Chondrocyte (in vitro differentiated cells): ENCODE data around the gene KAZN. TPM values are rescaled to one million over a fixed set of nuclear protein-coding genes. Genes with fewer than 3 reads are reported as not detected.

Experiments
- DNase-seq: peaks from one replicate; pipeline ENCODE4 v3.0.0; 2021; ENCODE audit warnings: mixed read lengths, low spot score
- H3K27ac Mint-ChIP-seq: one replicate; pipeline ENCODE4 v1.8.0; 2021; ENCODE audit warnings: mild to moderate bottlenecking, moderate library complexity, mixed read lengths; ENCODE audit not compliant: unreplicated experiment
- H3K27me3 Mint-ChIP-seq: 2 replicates; pipeline ENCODE4 v1.8.0; 2021; ENCODE audit warnings: low read depth, mixed read lengths
- H3K36me3 Mint-ChIP-seq: 2 replicates; pipeline ENCODE4 v1.8.0; 2021; ENCODE audit warnings: low read depth, mixed read lengths
- H3K4me1 Mint-ChIP-seq: 2 replicates; pipeline ENCODE4 v1.8.0; 2021; ENCODE audit warnings: low read depth, mild to moderate bottlenecking, mixed read lengths
- H3K4me3 Mint-ChIP-seq: one replicate; pipeline ENCODE4 v1.8.0; 2021; ENCODE audit warnings: mild to moderate bottlenecking, moderate library complexity, mixed read lengths; ENCODE audit not compliant: unreplicated experiment
- H3K9me3 Mint-ChIP-seq: 2 replicates; pipeline ENCODE4 v1.8.0; 2021; ENCODE audit warnings: low read depth, mixed read lengths
- total RNA-seq: library from RNA; stranded (reverse); gene quantifications from 3 replicates; pipeline ENCODE4 v1.2.1, GENCODE V29; 2021
- TF ChIP-seq, protein P1 (sequence below): fragments of 200-600 bp; sonication (generic); IDR thresholded peaks from 2 replicates; pipeline ENCODE4 v1.5.0; 2021; ENCODE audit warnings: antibody characterized with exemption, mild to moderate bottlenecking, moderate library complexity

Gene KAZN
- total RNA-seq, 1 donor from 2014 or later = 29.6 TPM

DNA sequence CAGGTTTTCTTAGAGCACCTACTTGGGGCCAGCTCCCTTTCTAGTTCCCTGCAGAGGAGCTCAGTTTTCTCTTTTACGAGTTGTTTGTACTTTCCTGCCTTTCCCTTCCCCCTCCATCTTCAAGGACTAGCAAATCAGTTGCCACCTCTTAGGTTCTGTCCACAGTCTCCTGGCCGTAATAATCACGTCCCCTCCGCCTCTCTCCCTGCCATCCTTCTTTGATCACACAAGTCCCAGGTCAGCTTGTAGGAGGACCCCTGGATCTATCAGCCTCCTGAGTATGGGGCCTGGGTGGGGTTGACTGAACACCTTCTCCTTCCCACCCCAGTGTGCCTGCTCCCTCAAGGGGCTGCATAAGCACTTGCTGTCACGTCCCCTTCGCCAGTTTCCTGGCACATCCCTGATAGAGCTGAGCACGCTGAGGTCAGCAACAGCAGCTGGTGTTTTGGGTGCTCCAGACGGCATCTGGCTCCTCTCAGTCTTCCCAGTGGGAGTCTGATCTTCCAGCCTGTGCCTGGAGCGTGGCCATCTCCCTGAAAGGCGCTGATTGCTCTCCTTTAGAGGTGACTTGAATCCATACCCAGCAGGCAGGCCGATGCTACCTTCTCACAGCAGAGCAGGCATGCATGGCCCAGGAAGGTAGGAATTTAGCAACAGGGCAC, 338.9 kb downstream of the KAZN start:
- Mint-ChIP-seq H3K27ac (no peak overlapping the region), H3K4me1 (peaks cover 35% of the 10 kb centered on the region), H3K9me3 (no peaks in the 10 kb centered on the region), H3K36me3 (no peaks in the 10 kb centered on the region), H3K27me3 (no peaks in the 10 kb centered on the region), H3K4me3 (no peak overlapping the region)
- TF ChIP-seq, protein P1, sequence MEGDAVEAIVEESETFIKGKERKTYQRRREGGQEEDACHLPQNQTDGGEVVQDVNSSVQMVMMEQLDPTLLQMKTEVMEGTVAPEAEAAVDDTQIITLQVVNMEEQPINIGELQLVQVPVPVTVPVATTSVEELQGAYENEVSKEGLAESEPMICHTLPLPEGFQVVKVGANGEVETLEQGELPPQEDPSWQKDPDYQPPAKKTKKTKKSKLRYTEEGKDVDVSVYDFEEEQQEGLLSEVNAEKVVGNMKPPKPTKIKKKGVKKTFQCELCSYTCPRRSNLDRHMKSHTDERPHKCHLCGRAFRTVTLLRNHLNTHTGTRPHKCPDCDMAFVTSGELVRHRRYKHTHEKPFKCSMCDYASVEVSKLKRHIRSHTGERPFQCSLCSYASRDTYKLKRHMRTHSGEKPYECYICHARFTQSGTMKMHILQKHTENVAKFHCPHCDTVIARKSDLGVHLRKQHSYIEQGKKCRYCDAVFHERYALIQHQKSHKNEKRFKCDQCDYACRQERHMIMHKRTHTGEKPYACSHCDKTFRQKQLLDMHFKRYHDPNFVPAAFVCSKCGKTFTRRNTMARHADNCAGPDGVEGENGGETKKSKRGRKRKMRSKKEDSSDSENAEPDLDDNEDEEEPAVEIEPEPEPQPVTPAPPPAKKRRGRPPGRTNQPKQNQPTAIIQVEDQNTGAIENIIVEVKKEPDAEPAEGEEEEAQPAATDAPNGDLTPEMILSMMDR = no peak
- DNase-seq = peak; percentile 80

DNA sequence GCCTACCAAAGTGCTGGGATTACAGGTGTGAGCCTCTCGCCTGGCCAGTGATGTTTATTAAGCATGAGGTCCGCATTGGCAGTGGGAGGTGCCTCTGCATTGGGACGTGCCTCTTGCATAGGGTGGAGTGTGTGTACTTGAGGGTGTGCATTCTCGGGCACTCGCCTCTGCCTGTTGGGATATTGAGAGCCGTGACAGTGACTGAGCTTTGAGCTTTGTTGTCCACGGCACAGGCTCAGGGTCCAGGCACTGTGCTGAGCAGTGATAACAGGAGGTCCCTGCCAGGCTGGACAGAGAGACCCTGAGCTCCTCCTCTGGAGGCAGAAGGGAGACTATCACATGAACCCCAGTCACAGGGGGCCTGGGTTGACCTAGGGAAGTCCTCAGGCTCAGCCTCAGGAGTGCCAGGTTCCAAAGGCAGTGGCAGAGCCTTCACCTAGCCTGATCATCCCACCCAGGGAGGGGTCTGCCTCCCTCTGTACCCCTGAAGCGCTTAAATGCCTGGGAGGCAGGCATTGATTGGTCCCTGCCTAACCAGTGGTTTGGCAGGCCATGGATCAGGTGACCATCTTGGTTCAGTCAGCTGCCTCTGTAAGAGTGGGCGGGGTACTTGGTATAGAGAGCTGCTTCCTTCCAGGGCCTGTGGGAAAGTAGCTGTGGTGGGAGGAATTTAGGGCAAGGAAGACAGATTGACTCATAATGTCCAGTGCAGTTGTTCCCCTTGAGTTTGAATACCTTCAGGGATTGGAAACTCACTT, 341.2 kb downstream of the KAZN start:
- TF ChIP-seq, protein P1 = no peak
- H3K4me3 Mint-ChIP-seq = no peak overlapping the region
- no peaks in the 10 kb centered on the region for H3K9me3 Mint-ChIP-seq
- peak overlapping the region; percentile 81 for H3K27ac Mint-ChIP-seq
- no peaks in the 10 kb centered on the region for H3K27me3 Mint-ChIP-seq
- DNase-seq = peak; percentile 68
- no peaks in the 10 kb centered on the region for H3K36me3 Mint-ChIP-seq
- peaks cover 58% of the 10 kb centered on the region for H3K4me1 Mint-ChIP-seq

DNA sequence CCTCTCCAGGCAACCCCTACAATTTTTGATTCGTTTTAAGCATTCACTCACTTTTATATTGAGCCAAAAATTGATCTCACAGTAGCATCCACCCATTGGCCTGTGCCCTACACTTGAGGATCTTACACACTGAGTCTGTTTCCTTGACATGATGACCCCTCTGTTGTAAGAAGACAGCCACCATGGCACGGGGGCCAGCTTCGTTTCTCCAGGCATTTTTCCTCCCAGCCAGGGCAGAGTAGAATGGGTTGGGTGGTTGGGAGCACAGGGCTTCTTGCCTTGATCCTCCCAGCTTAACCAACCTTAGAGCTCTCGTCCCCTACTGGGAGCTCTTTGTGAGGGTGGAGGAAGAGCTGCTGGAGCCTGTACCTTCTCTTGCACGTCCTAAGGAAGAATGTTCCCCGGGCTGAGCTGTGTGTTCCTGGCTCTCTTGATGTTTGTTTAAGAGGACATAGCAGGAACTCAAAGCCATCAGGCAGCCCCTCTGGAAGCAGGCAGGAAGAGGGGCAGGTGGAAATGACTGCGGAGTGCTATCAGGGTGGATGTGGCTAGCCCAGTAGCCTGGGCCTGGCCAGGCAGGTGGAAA, 341.9 kb downstream of the KAZN start:
- H3K36me3 Mint-ChIP-seq = no peaks in the 10 kb centered on the region
- H3K4me1 Mint-ChIP-seq = peaks cover 63% of the 10 kb centered on the region
- H3K9me3 Mint-ChIP-seq = no peaks in the 10 kb centered on the region
- TF ChIP-seq, protein P1 = no peak
- peak overlapping the region; percentile 81 for H3K27ac Mint-ChIP-seq
- no peak for DNase-seq
- H3K4me3 Mint-ChIP-seq = no peak overlapping the region
- no peaks in the 10 kb centered on the region for H3K27me3 Mint-ChIP-seq

DNA sequence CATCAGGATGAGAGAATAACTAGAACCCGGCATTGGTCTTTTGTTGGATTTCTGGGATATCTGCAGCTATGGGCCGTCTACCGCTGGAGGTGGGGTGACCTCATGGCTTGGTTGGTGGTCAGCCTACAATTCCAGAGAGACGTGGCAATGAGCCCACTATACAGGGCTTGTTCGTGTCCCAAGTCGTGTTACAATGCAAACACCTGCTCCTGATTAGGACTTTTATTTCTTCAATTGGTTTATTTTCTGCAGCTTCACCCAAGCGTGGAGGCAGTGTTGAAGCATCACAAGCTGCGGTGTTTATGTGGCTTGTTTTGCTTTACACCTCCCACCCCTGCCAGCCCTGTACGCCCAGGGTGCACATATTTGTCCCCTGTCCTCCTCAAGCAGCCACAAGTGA, 343.4 kb downstream of the KAZN start:
- Mint-ChIP-seq H3K27me3 (no peaks in the 10 kb centered on the region), H3K27ac (peak overlapping the region; percentile 93), H3K4me1 (peaks cover 75% of the 10 kb centered on the region), H3K9me3 (no peaks in the 10 kb centered on the region), H3K4me3 (no peak overlapping the region), H3K36me3 (no peaks in the 10 kb centered on the region)
- TF ChIP-seq, protein P1 = no peak
- no peak for DNase-seq

DNA sequence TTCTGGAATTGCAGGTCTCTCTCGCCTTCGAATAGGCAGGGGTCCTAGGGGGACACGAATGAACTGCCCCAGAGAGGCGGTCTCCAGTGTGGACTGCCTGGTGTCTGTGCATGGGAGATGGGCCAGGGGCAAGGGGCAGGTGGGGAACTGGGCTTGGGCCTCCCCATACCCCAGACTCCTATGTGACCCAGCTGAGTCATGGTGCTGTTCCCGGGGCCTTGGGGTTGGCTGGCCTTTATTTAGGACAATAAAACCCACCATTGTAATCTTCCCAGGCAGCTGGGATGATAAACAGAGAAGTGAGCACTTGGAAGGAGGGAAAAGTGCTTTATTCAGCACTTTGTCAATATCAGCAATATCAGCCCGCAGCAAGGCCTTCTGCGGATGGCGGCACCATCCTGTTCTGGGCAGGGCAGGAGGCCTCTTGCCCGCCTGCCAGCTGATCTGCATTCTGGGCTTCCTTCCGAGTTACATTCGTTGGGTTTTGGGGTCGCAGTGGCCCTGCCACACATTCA, 346.0 kb downstream of the KAZN start:
- Mint-ChIP-seq H3K36me3 (no peaks in the 10 kb centered on the region), H3K9me3 (no peaks in the 10 kb centered on the region), H3K4me3 (no peak overlapping the region), H3K27me3 (no peaks in the 10 kb centered on the region), H3K27ac (peak overlapping the region; percentile 93), H3K4me1 (peaks cover 89% of the 10 kb centered on the region)
- no peak for DNase-seq
- TF ChIP-seq, protein P1 = no peak
